Upper lobe of right lung (tissue), 1 donor: ENCODE data around the gene FAM131A. TPM values are rescaled to one million over a fixed set of nuclear protein-coding genes. Genes with fewer than 3 reads are reported as not detected.

Experiments
- ATAC-seq: fragments of 200-7000 bp; cut with Tn5 transposase; one replicate; pipeline ENCODE4 v1.9.1; 2020; ENCODE audit warnings: mild to moderate bottlenecking, moderate library complexity
- DNase-seq: peaks from one replicate; pipeline ENCODE4 v3.0.0-alpha.2; 2020
- H3K27ac ChIP-seq: fragments of 200-600 bp; one replicate; pipeline ENCODE4 v1.8.0; 2022
- H3K27me3 ChIP-seq: fragments of 200-600 bp; one replicate; pipeline ENCODE4 v1.8.0; 2022; ENCODE audit warnings: mild to moderate bottlenecking
- H3K36me3 ChIP-seq: fragments of 200-600 bp; one replicate; pipeline ENCODE4 v1.8.0; 2022
- H3K4me1 ChIP-seq: fragments of 200-600 bp; one replicate; pipeline ENCODE4 v1.8.0; 2022
- H3K4me3 ChIP-seq: fragments of 200-600 bp; one replicate; pipeline ENCODE4 v1.8.0; 2022; ENCODE audit warnings: mild to moderate bottlenecking
- H3K9me3 ChIP-seq: fragments of 200-600 bp; one replicate; pipeline ENCODE4 v1.8.0; 2022
- CTCF ChIP-seq: fragments of 200-600 bp; IDR thresholded peaks from one replicate; pipeline ENCODE4 v1.8.0; 2022; ENCODE audit warnings: antibody characterized with exemption
- intact Hi-C: fragments of 100-400 bp; cut with DNase I; formaldehyde crosslinking; loops from one replicate; pipeline ENCODE4 v1.11.0; 2022
- total RNA-seq: library from RNA; stranded (reverse); fragmentation: NEBNext Ultra II Directional; extraction: Animal tissue kit (Norgen Biotek cat#: 25700); gene quantifications from one replicate; pipeline ENCODE4 v1.2.1, GENCODE V29; 2021
- donor health status: DM: no; HTN: yes; CAD: no; lungs with severe emphysema.

Gene FAM131A
- total RNA-seq, 1 donor from 2014 or later: 19.0 TPM

- no peak overlapping the region for H3K4me3 ChIP-seq
- peaks cover 8% of the 10 kb centered on the region for H3K4me1 ChIP-seq
- TF ChIP-seq CTCF: no peak
- intact Hi-C loops: no loop called here
- H3K27me3 ChIP-seq: no peaks in the 10 kb centered on the region
- DNase-seq (no peak), ATAC-seq (no peak)
- H3K27ac ChIP-seq: no peak overlapping the region
- peaks cover 35% of the 10 kb centered on the region for H3K36me3 ChIP-seq
- H3K9me3 ChIP-seq: no peaks in the 10 kb centered on the region
Measured at GRCh38 chr3:184344579-184345316, 7.3 kb downstream of the FAM131A start.

DNA sequence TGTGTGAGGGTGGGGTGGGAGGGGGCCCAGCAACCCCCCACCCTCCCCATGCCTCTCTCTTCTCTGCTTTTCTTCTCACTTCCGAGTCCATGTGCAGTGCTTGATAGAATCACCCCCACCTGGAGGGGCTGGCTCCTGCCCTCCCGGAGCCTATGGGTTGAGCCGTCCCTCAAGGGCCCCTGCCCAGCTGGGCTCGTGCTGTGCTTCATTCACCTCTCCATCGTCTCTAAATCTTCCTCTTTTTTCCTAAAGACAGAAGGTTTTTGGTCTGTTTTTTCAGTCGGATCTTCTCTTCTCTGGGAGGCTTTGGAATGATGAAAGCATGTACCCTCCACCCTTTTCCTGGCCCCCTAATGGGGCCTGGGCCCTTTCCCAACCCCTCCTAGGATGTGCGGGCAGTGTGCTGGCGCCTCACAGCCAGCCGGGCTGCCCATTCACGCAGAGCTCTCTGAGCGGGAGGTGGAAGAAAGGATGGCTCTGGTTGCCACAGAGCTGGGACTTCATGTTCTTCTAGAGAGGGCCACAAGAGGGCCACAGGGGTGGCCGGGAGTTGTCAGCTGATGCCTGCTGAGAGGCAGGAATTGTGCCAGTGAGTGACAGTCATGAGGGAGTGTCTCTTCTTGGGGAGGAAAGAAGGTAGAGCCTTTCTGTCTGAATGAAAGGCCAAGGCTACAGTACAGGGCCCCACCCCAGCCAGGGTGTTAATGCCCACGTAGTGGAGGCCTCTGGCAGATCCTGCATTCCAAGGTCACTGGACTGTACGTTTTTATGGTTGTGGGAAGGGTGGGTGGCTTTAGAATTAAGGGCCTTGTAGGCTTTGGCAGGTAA is 8.1 kb downstream of the FAM131A start:
- intact Hi-C loops: no loop called here
- H3K27ac ChIP-seq: no peak overlapping the region
- no peak overlapping the region for H3K4me3 ChIP-seq
- H3K9me3 ChIP-seq: no peaks in the 10 kb centered on the region
- DNase-seq (peak; percentile 76), ATAC-seq (peak; percentile 86)
- H3K36me3 ChIP-seq: peaks cover 35% of the 10 kb centered on the region
- peak; percentile 52 for TF ChIP-seq CTCF
- peaks cover 8% of the 10 kb centered on the region for H3K4me1 ChIP-seq
- no peaks in the 10 kb centered on the region for H3K27me3 ChIP-seq

DNA sequence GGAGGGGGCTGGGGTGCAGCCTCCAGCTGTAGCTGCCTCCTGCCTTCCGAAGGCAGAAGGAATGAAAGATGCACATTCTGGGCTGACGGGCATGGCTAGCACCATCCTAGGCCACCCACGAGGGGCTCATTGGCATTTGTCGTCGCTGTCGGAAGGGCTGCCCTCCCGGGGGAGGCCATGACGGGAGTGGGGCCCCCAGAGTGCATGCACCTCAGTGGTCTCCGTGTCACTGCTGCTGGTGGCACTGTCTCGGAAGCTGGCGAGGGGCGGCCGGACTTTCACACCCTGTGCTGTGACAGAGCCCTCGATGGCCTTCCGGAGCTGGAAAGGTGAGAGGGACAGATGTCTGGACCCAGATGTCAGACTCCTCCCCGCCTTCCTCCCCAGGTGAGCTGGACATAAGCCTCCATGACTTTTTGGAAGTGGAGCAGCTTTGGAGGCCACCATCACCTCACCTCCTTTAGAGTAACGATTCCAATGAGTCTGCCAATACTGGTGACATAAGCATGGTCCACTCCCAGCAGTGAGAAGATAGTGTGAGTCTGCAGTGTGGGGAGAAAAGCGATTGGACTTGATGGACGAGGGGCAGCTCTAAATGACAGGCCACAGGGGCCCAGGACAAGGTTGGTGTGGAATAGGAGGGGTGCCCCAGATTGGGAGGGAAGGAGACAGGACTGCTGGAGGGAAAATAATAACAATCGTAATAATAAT is 9.2 kb downstream of the FAM131A start:
- TF ChIP-seq CTCF: no peak
- Histone ChIP-seq H3K27ac (no peak overlapping the region), H3K36me3 (peaks cover 33% of the 10 kb centered on the region), H3K27me3 (no peaks in the 10 kb centered on the region), H3K9me3 (no peaks in the 10 kb centered on the region), H3K4me1 (peaks cover 8% of the 10 kb centered on the region), H3K4me3 (no peak overlapping the region)
- intact Hi-C loops: no loop called here
- DNase-seq (no peak), ATAC-seq (no peak)

DNA sequence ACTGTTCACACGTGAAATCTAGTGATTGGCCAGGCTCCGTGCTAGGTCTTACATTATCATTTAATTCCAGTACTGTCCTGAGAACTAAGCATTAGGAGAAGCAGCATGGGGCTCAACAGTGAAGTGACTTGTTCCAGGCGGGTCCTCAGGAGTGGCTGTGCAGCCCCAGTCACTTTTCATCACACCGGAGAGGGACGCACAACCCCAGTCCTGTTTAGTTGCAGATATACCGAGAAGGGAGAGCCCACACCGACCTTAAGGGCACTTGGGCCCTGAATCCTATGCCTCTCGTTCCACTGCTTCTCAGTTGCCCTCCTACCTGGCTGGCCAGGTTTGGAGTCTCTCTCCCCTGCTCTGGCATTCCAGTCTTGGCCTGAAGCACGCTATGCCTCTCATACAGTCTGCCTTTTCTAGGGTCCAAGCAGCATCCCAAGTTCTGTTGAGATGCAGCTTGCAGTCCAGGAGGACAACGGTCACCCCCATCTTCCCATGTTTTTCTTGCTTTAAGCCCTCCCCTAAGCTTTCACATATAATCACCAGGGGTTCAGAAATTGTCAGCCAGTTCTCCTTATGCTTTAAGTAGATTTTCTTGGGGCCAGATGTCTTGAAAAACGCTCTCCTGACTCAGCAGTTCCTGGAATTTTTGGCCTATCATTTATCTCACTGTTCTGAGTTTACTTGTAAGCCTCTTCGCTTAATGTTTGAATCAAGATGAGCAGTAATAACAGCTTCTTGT is 10.1 kb downstream of the FAM131A start:
- no peaks in the 10 kb centered on the region for H3K27me3 ChIP-seq
- peaks cover 8% of the 10 kb centered on the region for H3K4me1 ChIP-seq
- ATAC-seq (no peak), DNase-seq (no peak)
- H3K27ac ChIP-seq: no peak overlapping the region
- H3K36me3 ChIP-seq: peaks cover 25% of the 10 kb centered on the region
- H3K4me3 ChIP-seq: no peak overlapping the region
- intact Hi-C loops: no loop called here
- TF ChIP-seq CTCF: no peak
- no peaks in the 10 kb centered on the region for H3K9me3 ChIP-seq

DNA sequence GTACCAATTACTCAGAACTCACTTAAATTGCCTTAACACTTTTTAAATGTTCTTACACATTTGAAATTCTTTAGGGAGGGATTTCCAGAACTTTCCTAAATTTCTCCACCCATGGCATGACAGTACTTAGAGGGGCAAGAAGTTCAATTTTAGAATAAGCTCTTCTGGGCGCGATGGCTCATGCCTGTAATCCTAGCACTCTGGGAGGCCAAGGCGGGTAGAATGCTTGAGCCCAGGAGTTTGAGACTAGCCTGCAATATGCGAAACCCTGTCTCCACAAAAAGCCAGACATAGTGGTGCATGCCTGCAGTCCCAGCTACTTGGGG is 10.6 kb downstream of the FAM131A start:
- TF ChIP-seq CTCF: no peak
- H3K4me3 ChIP-seq: no peak overlapping the region
- no peak overlapping the region for H3K27ac ChIP-seq
- H3K36me3 ChIP-seq: peaks cover 20% of the 10 kb centered on the region
- DNase-seq (no peak), ATAC-seq (no peak)
- no peaks in the 10 kb centered on the region for H3K9me3 ChIP-seq
- no peaks in the 10 kb centered on the region for H3K27me3 ChIP-seq
- intact Hi-C loops: no loop called here
- peaks cover 8% of the 10 kb centered on the region for H3K4me1 ChIP-seq
